AG08396 (cell line): ENCODE results near the gene PLA2G10.
"Not testable (repeated sequence)": the region's sequence is repeated elsewhere in the genome, so short reads cannot be mapped to it uniquely, and the experiment has no call there.

Experiments used
- DNase-seq: peaks from one replicate; pipeline ENCODE4 v3.0.0; 2012; ENCODE audit warnings: low spot score, mixed read lengths

Gene PLA2G10

GRCh38 chr16:14694129-14694528 is at the start of gene PLA2G10:
TSS of gene PLA2G10 (minus strand) at chr16:14694308. CDS start at chr16:14694229, 79 bp downstream.
- not testable (repeated sequence) for DNase-seq

- not testable (repeated sequence) for DNase-seq
Observed at GRCh38 chr16:14742273-14743128, 48.4 kb upstream of the PLA2G10 start, which contains the start of gene NPIPA2. TSS of gene NPIPA2 (plus strand) at chr16:14742533. CDS start at chr16:14748066, 5,533 bp downstream.

- DNase-seq, result not testable (repeated sequence)
Observed at GRCh38 chr16:14741794-14742193, 47.7 kb upstream of the PLA2G10 start.

GRCh38 chr16:14740832-14741385 is 46.8 kb upstream of the PLA2G10 start:
- DNase-seq, result not testable (repeated sequence)

- DNase-seq, result not testable (repeated sequence)
Observed at GRCh38 chr16:14733233-14733632, 39.1 kb upstream of the PLA2G10 start.

- DNase-seq, result not testable (repeated sequence)
Observed at GRCh38 chr16:14703156-14704011, 9.3 kb upstream of the PLA2G10 start, which contains the start of gene NPIPA3. TSS of gene NPIPA3 (plus strand) at chr16:14703411. CDS start at chr16:14708944, 5,533 bp downstream.

- not testable (repeated sequence) for DNase-seq
Observed at GRCh38 chr16:14702672-14703071, 8.6 kb upstream of the PLA2G10 start.

- not testable (repeated sequence) for DNase-seq
Observed at GRCh38 chr16:14701859-14702258, 7.8 kb upstream of the PLA2G10 start.

- not testable (repeated sequence) for DNase-seq
Observed at GRCh38 chr16:14685870-14686793, 8.0 kb downstream of the PLA2G10 start.

GRCh38 chr16:14682121-14682520 is 12.0 kb downstream of the PLA2G10 start:
- DNase-seq, result no peak

- no peak for DNase-seq
Observed at GRCh38 chr16:14681115-14681514, 13.0 kb downstream of the PLA2G10 start.

- not testable (repeated sequence) for DNase-seq
Observed at GRCh38 chr16:14680396-14680795, 13.7 kb downstream of the PLA2G10 start.

- DNase-seq, result no peak
Observed at GRCh38 chr16:14678748-14679497, 15.2 kb downstream of the PLA2G10 start.

GRCh38 chr16:14677627-14678026 is 16.5 kb downstream of the PLA2G10 start:
- DNase-seq, result no peak

- no peak for DNase-seq
Observed at GRCh38 chr16:14676633-14677032, 17.5 kb downstream of the PLA2G10 start.

GRCh38 chr16:14672403-14672971 is 21.6 kb downstream of the PLA2G10 start:
- no peak for DNase-seq

GRCh38 chr16:14669776-14670175 is 24.3 kb downstream of the PLA2G10 start:
- DNase-seq, result no peak

GRCh38 chr16:14668556-14669223 is 25.4 kb downstream of the PLA2G10 start:
- no peak for DNase-seq
